H1 (cell line): ENCODE results near the gene JAG1. TPM values are rescaled to one million over a fixed set of nuclear protein-coding genes. Genes with fewer than 3 reads are reported as not detected.

Experiments
- CTCF ChIA-PET: fragments of 300-600 bp; sonication (Branson Sonifier 250); formaldehyde crosslinking; loops from one replicate; lab custom pipeline; 2021; ENCODE audit not compliant: partially characterized antibody; lab: Charles Lee
- POLR2A ChIA-PET: fragments of 300-600 bp; sonication (Branson Sonifier 250); formaldehyde crosslinking; loops from one replicate; lab custom pipeline; 2021; ENCODE audit warnings: inconsistent platforms; ENCODE audit not compliant: partially characterized antibody; lab: Charles Lee
- DNase-seq, 2 experiments: peaks; one replicate each; pipeline versions ENCODE4 v3.0.0 to v3.0.0-alpha.2; 2010 to 2022; ENCODE audit warnings: low spot score in 2 of 2, low read depth in 1 of 2, mixed read lengths in 1 of 2
- FAIRE-seq: peaks from 2 replicates; lab custom pipeline; 2011; peaks lifted over from hg19 to GRCh38; lab: Jason Lieb, UNC
- H2AFZ ChIP-seq: 2 replicates; pipeline ENCODE4 v1.8.1; 2012; ENCODE audit warnings: low read length, inconsistent platforms
- H2AK5ac ChIP-seq: 2 replicates; pipeline ENCODE4 v1.6.1; 2013; ENCODE audit warnings: low read depth, low read length
- H2BK120ac ChIP-seq: replicated peaks from 2 replicates; pipeline ENCODE3; 2013; ENCODE audit warnings: low read depth, low read length, inconsistent platforms
- H2BK12ac ChIP-seq: 2 replicates; pipeline ENCODE4 v1.6.1; 2013; ENCODE audit warnings: low read depth, low read length
- H2BK15ac ChIP-seq: 2 replicates; pipeline ENCODE4 v1.6.1; 2013; ENCODE audit warnings: low read length
- H2BK20ac ChIP-seq: 2 replicates; pipeline ENCODE4 v1.6.1; 2013; ENCODE audit warnings: low read length
- H2BK5ac ChIP-seq: 2 replicates; pipeline ENCODE4 v1.6.1; 2013; ENCODE audit warnings: low read depth, low read length
- H3K14ac ChIP-seq: 2 replicates; pipeline ENCODE4 v1.6.1; 2013; ENCODE audit warnings: inconsistent platforms; ENCODE audit not compliant: insufficient read length
- H3K18ac ChIP-seq: 2 replicates; pipeline ENCODE4 v1.6.1; 2013; ENCODE audit warnings: low read length; ENCODE audit errors: extremely low read depth
- H3K23ac ChIP-seq: 2 replicates; pipeline ENCODE4 v1.6.1; 2013; ENCODE audit warnings: inconsistent platforms; ENCODE audit not compliant: insufficient read length
- H3K23me2 ChIP-seq: 2 replicates; pipeline ENCODE4 v1.6.1; 2013; ENCODE audit warnings: low read depth, low read length
- H3K27ac ChIP-seq: 2 replicates; pipeline ENCODE4 v1.6.1; 2011; ENCODE audit warnings: low read depth, low read length, inconsistent platforms
- H3K27me3 ChIP-seq, 4 experiments: replicated peaks in 1 of 4; 1 replicate in 1 of 4; 2 replicates in 3 of 4; pipeline versions ENCODE4 v1.6.1 to v1.8.1; 2011 to 2013; ENCODE audit warnings: low read length in 3 of 4, mild to moderate bottlenecking in 3 of 4, inconsistent platforms in 2 of 4, mixed read lengths in 2 of 4, moderate library complexity in 1 of 4; ENCODE audit not compliant: control insufficient read depth in 3 of 4, insufficient read depth in 3 of 4; ENCODE audit errors: extremely low read depth in 1 of 4
- H3K36me3 ChIP-seq, 4 experiments: 2 replicates each; pipeline versions ENCODE4 v1.6.1 to v1.8.1; 2011 to 2013; ENCODE audit warnings: mild to moderate bottlenecking in 4 of 4, low read length in 3 of 4, moderate library complexity in 2 of 4, control low read depth in 1 of 4, inconsistent platforms in 1 of 4; ENCODE audit not compliant: insufficient read depth in 4 of 4, control insufficient read depth in 2 of 4
- H3K4ac ChIP-seq: replicated peaks from 2 replicates; pipeline ENCODE3; 2013; ENCODE audit warnings: low read length, low read depth, mixed read lengths, inconsistent platforms; ENCODE audit not compliant: insufficient read length
- H3K4me1 ChIP-seq, 4 experiments: replicated peaks in 1 of 4; 1 replicate in 1 of 4; 2 replicates in 3 of 4; pipeline versions ENCODE4 v1.6.1 to v1.8.1; 2011 to 2013; ENCODE audit warnings: low read length in 3 of 4, inconsistent platforms in 2 of 4, mixed read lengths in 1 of 4; ENCODE audit not compliant: insufficient read depth in 4 of 4, control insufficient read depth in 3 of 4
- H3K4me2 ChIP-seq, 2 experiments: 2 replicates each; pipeline versions ENCODE4 v1.6.1 to v1.8.1; 2011 to 2013; ENCODE audit warnings: low read depth in 2 of 2, low read length in 2 of 2, control low read depth in 1 of 2, inconsistent platforms in 1 of 2, mild to moderate bottlenecking in 1 of 2; ENCODE audit not compliant: insufficient read depth in 1 of 2
- H3K4me3 ChIP-seq, 4 experiments: fragments of 200-600, 300-600 bp in 1 of 4; sonication (generic), shearing (Covaris generic), sonication (Bioruptor Twin) in 1 of 4; 2 replicates each; pipeline versions ENCODE4 v1.5.1 to v1.8.1; 2011 to 2016; ENCODE audit warnings: low read length in 4 of 4, low read depth in 3 of 4, control low read depth in 2 of 4, inconsistent platforms in 2 of 4, mild to moderate bottlenecking in 2 of 4, mixed read lengths in 1 of 4, moderate library complexity in 1 of 4; ENCODE audit not compliant: insufficient read depth in 2 of 4; ENCODE audit errors: extremely low read depth in 1 of 4
- H3K56ac ChIP-seq: replicated peaks from 2 replicates; pipeline ENCODE3; 2013; ENCODE audit warnings: low read depth, mild to moderate bottlenecking, mixed read lengths, low read length, inconsistent platforms; ENCODE audit not compliant: insufficient read length
- H3K79me1 ChIP-seq: 2 replicates; pipeline ENCODE4 v1.6.1; 2013; ENCODE audit warnings: low read depth, low read length, control low read depth
- H3K79me2 ChIP-seq, 2 experiments: 2 replicates each; pipeline versions ENCODE4 v1.6.1 to v1.8.1; 2012 to 2013; ENCODE audit warnings: low read length in 2 of 2, mild to moderate bottlenecking in 2 of 2, inconsistent platforms in 1 of 2; ENCODE audit not compliant: insufficient read depth in 2 of 2, control insufficient read depth in 1 of 2
- H3K9ac ChIP-seq, 4 experiments: replicated peaks in 1 of 4; 1 replicate in 1 of 4; 2 replicates in 3 of 4; pipeline versions ENCODE4 v1.6.1 to v1.8.1; 2011 to 2013; ENCODE audit warnings: low read depth in 3 of 4, low read length in 3 of 4, control low read depth in 2 of 4, mild to moderate bottlenecking in 2 of 4, moderate library complexity in 2 of 4, inconsistent platforms in 1 of 4; ENCODE audit errors: extremely low read depth in 1 of 4
- H3K9me3 ChIP-seq, 2 experiments: 2 replicates each; pipeline versions ENCODE4 v1.6.1 to v1.8.1; 2012 to 2013; ENCODE audit warnings: mild to moderate bottlenecking in 2 of 2, moderate library complexity in 2 of 2, control low read depth in 1 of 2, inconsistent platforms in 1 of 2, low read depth in 1 of 2, low read length in 1 of 2, mixed read lengths in 1 of 2; ENCODE audit not compliant: insufficient read depth in 2 of 2
- H4K20me1 ChIP-seq, 2 experiments: replicated peaks in 1 of 2; 2 replicates each; pipeline versions ENCODE3 to v1.8.1; 2011 to 2013; ENCODE audit warnings: inconsistent platforms in 2 of 2, low read length in 2 of 2, mild to moderate bottlenecking in 1 of 2; ENCODE audit not compliant: insufficient read depth in 2 of 2, control insufficient read depth in 1 of 2
- H4K5ac ChIP-seq: 2 replicates; pipeline ENCODE4 v1.6.1; 2013; ENCODE audit warnings: low read length, low read depth, mixed read lengths, inconsistent platforms; ENCODE audit not compliant: insufficient read length
- H4K8ac ChIP-seq: 2 replicates; pipeline ENCODE4 v1.8.0; 2013; ENCODE audit warnings: mild to moderate bottlenecking, moderate library complexity, low read length, inconsistent platforms; ENCODE audit not compliant: insufficient read depth; ENCODE audit errors: extremely low read depth
- H4K91ac ChIP-seq: replicated peaks from 2 replicates; pipeline ENCODE3; 2013; ENCODE audit warnings: low read length, mixed read lengths, inconsistent platforms; ENCODE audit not compliant: insufficient read length
- KDM5A ChIP-seq: fragments of 200-600 bp; IDR thresholded peaks from 2 replicates; pipeline ENCODE4 v1.7.1; 2012; ENCODE audit warnings: mild to moderate bottlenecking, low read length, inconsistent platforms, mixed read lengths
- POLR2AphosphoS5 ChIP-seq: IDR thresholded peaks from 2 replicates; pipeline ENCODE4 v1.6.1; 2011; ENCODE audit warnings: low read depth, low read length
- WGBS, 2 experiments: shearing (Covaris generic) in 1 of 2; methylation state at CpG; one replicate each; pipeline versions ENCODE4 v1.1.6 to v1.1.7; 2013 to 2015; ENCODE audit warnings: low lambda C conversion rate in 2 of 2, mixed read lengths in 2 of 2, inconsistent platforms in 1 of 2, low coverage in 1 of 2, missing lambda C conversion rate in 1 of 2; ENCODE audit not compliant: insufficient replicate concordance in 2 of 2, insufficient coverage in 1 of 2, insufficient read length in 1 of 2; ENCODE audit errors: extremely low coverage in 1 of 2, missing lambda C conversion rate in 1 of 2; 5-methylcytosine and 5-hydroxymethylcytosine counted together
- polyA plus RNA-seq, 7 experiments: library from polyadenylated mRNA; depleted of rRNA in 3 of 7; stranded (reverse) in 5 of 7; unstranded in 2 of 7; fragments of >200 nt in 5 of 7; fragments of 200-250 nt in 2 of 7; gene quantifications; 1 replicate in 5 of 7; 2 replicates in 1 of 7; 4 replicates in 1 of 7; pipeline versions ENCODE4 v1.2.1 to v1.2.3, GENCODE V29; 2011 to 2013; ENCODE audit warnings: missing spikeins in 2 of 7, mixed read lengths in 2 of 7
- total RNA-seq: library from RNA; stranded (reverse); fragmentation: NEBNext Ultra II Directional; extraction: Animal tissue kit (Norgen Biotek cat#: 25700); gene quantifications from 2 replicates; pipeline ENCODE4 v1.2.1, GENCODE V29; 2021

JAG1 gene
- total and polyA plus RNA-seq, 2 of the 8 experiments (the other 6 are each of a cell fraction or from before 2014, with no cell fraction given), result 13.5 to 27.3 TPM

DNA sequence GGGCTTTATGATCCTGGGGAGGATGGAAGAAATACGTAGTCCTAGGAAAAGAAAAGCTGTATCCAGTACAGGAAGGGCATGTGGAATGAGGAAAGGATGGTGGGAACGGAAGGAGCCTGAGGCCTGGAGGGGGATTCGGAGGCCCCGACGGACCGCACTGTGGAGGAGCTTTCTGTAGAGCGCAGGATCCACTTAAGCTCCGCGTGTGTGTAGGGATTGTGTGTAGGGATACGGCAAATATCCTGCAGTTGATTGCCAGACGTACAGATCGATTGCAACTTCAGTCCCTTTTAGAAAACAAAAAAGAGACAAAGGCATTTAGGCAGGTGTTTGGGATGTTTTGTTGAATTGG is 32.6 kb upstream of the JAG1 start:
- TF ChIP-seq KDM5A, result no peak
- no peak for TF ChIP-seq POLR2AphosphoS5
- H3K36me3 ChIP-seq, result no peaks in the 10 kb centered on the region
- WGBS, 2 experiments, result 91% methylated on average over 12 of the region's 12 CpGs; no CpG with 5 or more reads in 1 of the 2 experiments
- no peak overlapping the region for H4K5ac ChIP-seq
- no peak overlapping the region for H3K4me3 ChIP-seq
- H3K9me3 ChIP-seq, result no peaks in the 10 kb centered on the region
- peaks cover 3% of the 10 kb centered on the region; the same call in 1 of the 2 replicates for H3K23me2 ChIP-seq
- no peaks in the 10 kb centered on the region for H4K20me1 ChIP-seq
- H3K4me1 ChIP-seq, result no peaks in the 10 kb centered on the region
- no peak overlapping the region for H2BK20ac ChIP-seq
- H3K14ac ChIP-seq, result no peak overlapping the region
- ChIA-PET CTCF (interaction anchor here (0.9 to 3.7 kb wide), 3 partner anchors 8 to 566 kb away, joined by 3 to 28 read pairs (median 3); no protein-coding TSS in a partner anchor), POLR2A (no interaction called here)
- no peak overlapping the region for H3K23ac ChIP-seq
- H4K91ac ChIP-seq, result no peak overlapping the region
- H2AFZ ChIP-seq, result no peak overlapping the region
- FAIRE-seq, result no peak
- no peak overlapping the region for H3K18ac ChIP-seq
- no peak overlapping the region for H2BK5ac ChIP-seq
- H3K79me2 ChIP-seq, result no peaks in the 10 kb centered on the region
- H3K4me2 ChIP-seq, result no peak overlapping the region
- H2BK12ac ChIP-seq, result no peak overlapping the region
- no peak overlapping the region for H3K4ac ChIP-seq
- no peak overlapping the region for H2BK15ac ChIP-seq
- no peak overlapping the region for H3K9ac ChIP-seq
- H3K79me1 ChIP-seq, result no peaks in the 10 kb centered on the region
- H3K56ac ChIP-seq, result no peak overlapping the region
- no peak for DNase-seq
- no peak overlapping the region for H2BK120ac ChIP-seq
- H4K8ac ChIP-seq, result no peak overlapping the region
- no peak overlapping the region for H2AK5ac ChIP-seq
- H3K27ac ChIP-seq, result no peak overlapping the region
- H3K27me3 ChIP-seq, result no peaks in the 10 kb centered on the region
